ENCODE data around the gene QARS1. TPM values are rescaled to one million over a fixed set of nuclear protein-coding genes. Genes with fewer than 3 reads are reported as not detected.

QARS1 gene
- total RNA-seq, 6 experiments from 2014 or later: 81.5 to 148 (median 93.5) TPM

DNA sequence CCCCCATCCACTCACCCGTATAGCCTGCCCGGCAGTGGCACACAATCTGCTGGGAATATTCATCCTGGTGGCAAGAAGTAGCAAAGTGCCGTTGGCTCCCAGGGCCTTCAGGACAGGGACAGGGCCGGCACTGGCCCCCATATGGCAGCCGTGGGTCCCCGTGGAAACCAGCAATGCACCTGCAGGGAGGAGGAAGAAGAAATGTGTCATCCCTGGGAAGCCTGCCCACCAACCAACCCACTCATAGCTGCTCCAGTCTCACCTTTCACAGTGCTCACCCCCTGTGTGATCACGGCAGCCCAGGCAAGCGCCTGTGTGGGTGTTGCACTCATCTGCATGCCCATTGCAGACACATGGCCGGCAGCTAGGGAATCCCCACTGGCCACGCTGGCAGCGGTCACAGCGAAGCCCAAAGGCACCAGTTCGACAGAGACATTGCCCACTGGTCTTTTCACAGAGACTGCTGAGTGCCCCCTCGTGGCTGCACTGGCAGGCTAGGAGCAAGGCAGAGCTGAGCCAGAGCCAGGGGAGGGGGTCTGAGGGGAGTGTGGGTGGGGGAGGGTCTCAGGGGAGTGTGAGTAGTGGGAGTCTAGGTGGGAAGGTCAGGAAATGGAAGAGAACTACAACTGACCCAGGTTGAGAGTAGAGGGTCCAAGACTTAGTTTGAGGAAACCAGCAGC, 20.6 kb upstream of the QARS1 start:
- intact Hi-C loops (cut with DNase I): no loop called here
- Histone ChIP-seq H3K9me3 (no peaks in the 10 kb centered on the region), H3K27ac (no peak overlapping the region), H3K27me3 (no peaks in the 10 kb centered on the region), H3K4me1 (no peaks in the 10 kb centered on the region), H3K36me3 (peaks cover 0 to 36% (median 7%) of the 10 kb centered on the region in 4 donors), H3K4me3 (no peak overlapping the region)
- ATAC-seq: no peak
- DNase-seq: no peak
- WGBS (ENCODE audit: insufficient coverage, low coverage, low lambda C conversion rate, missing lambda C conversion rate): 73% methylated on average over 4 of the region's 14 CpGs
- TF ChIP-seq, protein P1, sequence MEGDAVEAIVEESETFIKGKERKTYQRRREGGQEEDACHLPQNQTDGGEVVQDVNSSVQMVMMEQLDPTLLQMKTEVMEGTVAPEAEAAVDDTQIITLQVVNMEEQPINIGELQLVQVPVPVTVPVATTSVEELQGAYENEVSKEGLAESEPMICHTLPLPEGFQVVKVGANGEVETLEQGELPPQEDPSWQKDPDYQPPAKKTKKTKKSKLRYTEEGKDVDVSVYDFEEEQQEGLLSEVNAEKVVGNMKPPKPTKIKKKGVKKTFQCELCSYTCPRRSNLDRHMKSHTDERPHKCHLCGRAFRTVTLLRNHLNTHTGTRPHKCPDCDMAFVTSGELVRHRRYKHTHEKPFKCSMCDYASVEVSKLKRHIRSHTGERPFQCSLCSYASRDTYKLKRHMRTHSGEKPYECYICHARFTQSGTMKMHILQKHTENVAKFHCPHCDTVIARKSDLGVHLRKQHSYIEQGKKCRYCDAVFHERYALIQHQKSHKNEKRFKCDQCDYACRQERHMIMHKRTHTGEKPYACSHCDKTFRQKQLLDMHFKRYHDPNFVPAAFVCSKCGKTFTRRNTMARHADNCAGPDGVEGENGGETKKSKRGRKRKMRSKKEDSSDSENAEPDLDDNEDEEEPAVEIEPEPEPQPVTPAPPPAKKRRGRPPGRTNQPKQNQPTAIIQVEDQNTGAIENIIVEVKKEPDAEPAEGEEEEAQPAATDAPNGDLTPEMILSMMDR (IDR thresholded peaks at IDR 0.05): no peak
- no peak for TF ChIP-seq POLR2A (IDR thresholded peaks at IDR 0.05)

DNA sequence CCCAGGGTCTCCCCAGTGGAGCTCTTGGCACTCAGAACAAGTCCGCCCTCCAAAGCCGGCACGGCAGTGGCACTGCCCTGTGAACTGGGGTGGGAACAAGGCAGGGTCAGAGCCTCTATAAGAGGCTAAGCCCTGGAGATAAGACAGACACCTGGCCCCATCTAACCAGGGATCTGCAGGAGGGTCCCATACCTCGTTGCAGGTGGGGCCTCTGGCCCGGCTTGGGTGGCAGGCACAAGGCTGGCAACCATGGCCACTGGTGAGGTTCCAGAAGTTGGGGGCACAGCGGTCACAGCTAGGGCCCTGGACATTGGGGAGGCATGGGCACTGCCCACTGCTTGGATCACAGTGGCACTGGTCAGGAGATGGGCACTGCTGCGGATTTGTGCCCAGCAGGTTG, 19.6 kb upstream of the QARS1 start:
- H3K27me3 ChIP-seq: no peaks in the 10 kb centered on the region
- TF ChIP-seq POLR2A (IDR thresholded peaks at IDR 0.05): no peak
- TF ChIP-seq, protein P1 (IDR thresholded peaks at IDR 0.05): no peak
- DNase-seq: no peak
- H3K4me3 ChIP-seq: no peak overlapping the region
- H3K27ac ChIP-seq: no peak overlapping the region
- no CpG with 5 or more reads among the region's 7 CpGs for WGBS (ENCODE audit: insufficient coverage, low coverage, low lambda C conversion rate, missing lambda C conversion rate)
- no peaks in the 10 kb centered on the region for H3K9me3 ChIP-seq
- H3K4me1 ChIP-seq: peaks cover 0 to 8% (median 5%) of the 10 kb centered on the region in 4 donors
- intact Hi-C loops (cut with DNase I): no loop called here
- H3K36me3 ChIP-seq: peaks cover 0 to 36% (median 7%) of the 10 kb centered on the region in 4 donors
- no peak for ATAC-seq

DNA sequence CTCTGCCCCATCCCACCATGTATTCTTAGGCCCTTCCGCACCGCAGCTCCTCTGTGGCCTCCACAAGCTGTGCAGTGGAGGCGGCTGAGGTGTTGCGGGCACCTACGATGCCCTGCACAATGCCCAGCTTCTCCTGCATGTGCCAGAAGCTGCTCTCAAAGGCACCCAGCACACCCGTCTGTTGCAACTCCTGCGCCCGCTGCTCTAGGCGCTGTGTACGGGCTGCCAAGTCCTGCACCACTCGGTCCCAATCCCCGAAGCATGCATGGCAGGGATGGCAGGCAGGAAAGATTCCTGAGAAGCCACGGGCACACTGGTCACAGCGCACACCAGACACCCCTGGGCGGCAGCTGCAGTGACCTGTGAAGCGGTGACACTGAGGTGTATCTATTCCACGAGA, 19.1 kb upstream of the QARS1 start:
- WGBS (ENCODE audit: insufficient coverage, low coverage, low lambda C conversion rate, missing lambda C conversion rate): 87% methylated on average over 5 of the region's 17 CpGs
- Histone ChIP-seq H3K27ac (no peak overlapping the region), H3K27me3 (no peaks in the 10 kb centered on the region), H3K4me1 (peaks cover 0 to 11% (median 6%) of the 10 kb centered on the region in 4 donors), H3K36me3 (peaks cover 0 to 36% (median 8%) of the 10 kb centered on the region in 4 donors), H3K4me3 (no peak overlapping the region), H3K9me3 (no peaks in the 10 kb centered on the region)
- DNase-seq (no peak), ATAC-seq (no peak)
- intact Hi-C loops (cut with DNase I): no loop called here
- TF ChIP-seq, protein P1 (IDR thresholded peaks at IDR 0.05): no peak
- no peak for TF ChIP-seq POLR2A (IDR thresholded peaks at IDR 0.05)

GRCh38 chr3:49122886-49123545, 18.5 kb upstream of the QARS1 start:
- peaks cover 0 to 11% (median 6%) of the 10 kb centered on the region in 4 donors for H3K4me1 ChIP-seq

More at GRCh38 chr3:49122886-49123545, 18.5 kb upstream of the QARS1 start:
- TF ChIP-seq, protein P1 (IDR thresholded peaks at IDR 0.05): no peak
- TF ChIP-seq POLR2A (IDR thresholded peaks at IDR 0.05): no peak
- H3K36me3 ChIP-seq: peaks cover under 1 to 41% (median 11%) of the 10 kb centered on the region in 4 donors
- no peak overlapping the region for H3K27ac ChIP-seq
- H3K4me3 ChIP-seq: no peak overlapping the region
- no peak for DNase-seq
- intact Hi-C loops (cut with DNase I): no loop called here
- no peak for ATAC-seq
- no peaks in the 10 kb centered on the region for H3K9me3 ChIP-seq
- WGBS (ENCODE audit: insufficient coverage, low coverage, low lambda C conversion rate, missing lambda C conversion rate): 92% methylated on average over 5 of the region's 17 CpGs
- no peaks in the 10 kb centered on the region for H3K27me3 ChIP-seq
